K562 (cell line): Measurements from ENCODE around the gene SPATC1L. TPM values are rescaled to one million over a fixed set of nuclear protein-coding genes. Genes with fewer than 3 reads are reported as not detected.

Experiments
- ATAC-seq: fragments of 200-7000 bp; cut with Tn5 transposase; 3 replicates; pipeline ENCODE4 v1.9.1; 2020; ENCODE audit warnings: moderate library complexity
- BruUV-seq: library from RNA; stranded (reverse); fragments of 400-500 nt; replicated peaks from 2 replicates; lab custom pipeline; 2021; lab: Mats Ljungman, UMichigan
- CTCF ChIA-PET: fragments of 300-600 bp; formaldehyde crosslinking; extraction: SDS; loops from one replicate; lab custom pipeline; 2021; ENCODE audit warnings: low intra/inter-chr PET ratio; lab: Yijun Ruan, JAX
- POLR2A ChIA-PET: fragments of 300-600, 350-650 bp; sonication (Branson Sonifier 250); formaldehyde crosslinking; extraction: SDS; loops from one replicate; lab custom pipeline; 2021; ENCODE audit warnings: antibody characterized with exemption, inconsistent platforms; lab: Yijun Ruan, JAX
- DNase-seq, 4 experiments: peaks; one replicate each; pipeline versions ENCODE4 v3.0.0 to v3.0.0-alpha.2; 2011 to 2018; ENCODE audit warnings: low spot score in 3 of 4, mixed read lengths in 3 of 4; ENCODE audit errors: extremely low read depth in 1 of 4
- FAIRE-seq: peaks from 2 replicates; lab custom pipeline; 2011; peaks lifted over from hg19 to GRCh38; lab: Jason Lieb, UNC
- H2AFZ ChIP-seq: 2 replicates; pipeline ENCODE4 v1.6.0; 2011; ENCODE audit warnings: low read depth, low read length, control low read depth, inconsistent platforms
- H3K27ac ChIP-seq: fragments of 200-600 bp; 3 replicates; pipeline ENCODE4 v1.8.0; 2011; ENCODE audit warnings: low read depth, mild to moderate bottlenecking, control low read depth, inconsistent platforms, low read length, moderate library complexity, mixed read lengths; ENCODE audit errors: extremely low read depth
- H3K27me3 ChIP-seq, 2 experiments: fragments of 300-600 bp in 1 of 2; 2 replicates in 1 of 2; 3 replicates in 1 of 2; pipeline versions ENCODE4 v1.6.0 to v1.8.0; 2011; ENCODE audit warnings: inconsistent platforms in 2 of 2, low read length in 2 of 2, mild to moderate bottlenecking in 1 of 2, mixed read lengths in 1 of 2, moderate library complexity in 1 of 2; ENCODE audit not compliant: control insufficient read depth in 2 of 2, insufficient read depth in 2 of 2
- H3K36me3 ChIP-seq: fragments of 300-600 bp; 3 replicates; pipeline ENCODE4 v1.8.0; 2011; ENCODE audit warnings: mild to moderate bottlenecking, low read length, inconsistent platforms; ENCODE audit not compliant: control insufficient read depth, insufficient read depth
- H3K4me1 ChIP-seq, 2 experiments: fragments of 200-600 bp in 1 of 2; replicated peaks in 1 of 2; 2 replicates in 1 of 2; 3 replicates in 1 of 2; pipeline versions ENCODE4 v1.5.1 to v1.8.0; 2011; ENCODE audit warnings: inconsistent platforms in 2 of 2, low read length in 2 of 2, mild to moderate bottlenecking in 1 of 2, mixed read lengths in 1 of 2, moderate library complexity in 1 of 2; ENCODE audit not compliant: control insufficient read depth in 2 of 2, insufficient read depth in 2 of 2
- H3K4me2 ChIP-seq: 2 replicates; pipeline ENCODE4 v1.6.1; 2011; ENCODE audit warnings: low read length, control low read depth, inconsistent platforms, mixed read lengths; ENCODE audit not compliant: insufficient read depth
- H3K4me3 ChIP-seq: fragments of 200-600 bp; sonication (generic), shearing (Covaris generic); 2 replicates; pipeline ENCODE4 v1.5.1; 2016; ENCODE audit warnings: control low read depth, inconsistent platforms
- H3K79me2 ChIP-seq: fragments of 200-600 bp; 3 replicates; pipeline ENCODE4 v1.8.0; 2011; ENCODE audit warnings: low read length, inconsistent platforms; ENCODE audit not compliant: control insufficient read depth, insufficient read depth
- H3K9ac ChIP-seq, 2 experiments: 2 replicates each; pipeline versions ENCODE4 v1.6.0 to v1.6.1; 2011; ENCODE audit warnings: low read depth in 2 of 2, low read length in 2 of 2, control low read depth in 1 of 2, inconsistent platforms in 1 of 2, mild to moderate bottlenecking in 1 of 2, mixed read lengths in 1 of 2; ENCODE audit not compliant: insufficient read depth in 1 of 2
- H3K9me1 ChIP-seq: one replicate; pipeline ENCODE4 v1.6.0; 2011; ENCODE audit warnings: inconsistent platforms, mild to moderate bottlenecking, low read length, moderate library complexity; ENCODE audit not compliant: control insufficient read depth, insufficient read depth
- H3K9me3 ChIP-seq: replicated peaks from 2 replicates; pipeline ENCODE4 v1.5.1; 2011; ENCODE audit warnings: low read depth, low read length, inconsistent platforms; ENCODE audit not compliant: control insufficient read depth, insufficient read depth
- H4K20me1 ChIP-seq: replicated peaks from 2 replicates; pipeline ENCODE4 v1.6.1; 2011; ENCODE audit warnings: low read length, inconsistent platforms, mixed read lengths; ENCODE audit not compliant: control insufficient read depth, insufficient read depth
- EGR1 ChIP-seq: fragments of 450-650 bp; conservative IDR thresholded peaks from 2 replicates; pipeline ENCODE4 v1.6.1; 2017; ENCODE audit warnings: mild to moderate bottlenecking
- IRF2 ChIP-seq: sonication (generic); formaldehyde crosslinking; IDR thresholded peaks from 2 replicates; pipeline ENCODE4 v1.8.1; 2022; ENCODE audit warnings: mild to moderate bottlenecking, missing genetic modification reagents
- MYNN ChIP-seq, 2 experiments: sonication (generic); formaldehyde crosslinking in 1 of 2; IDR thresholded peaks; 2 replicates each; pipeline versions ENCODE4 v1.5.0 to v1.6.1; 2016 to 2020; ENCODE audit warnings: antibody characterized with exemption in 1 of 2, missing genetic modification reagents in 1 of 2
- PKNOX1 ChIP-seq: fragments of 450-650 bp; IDR thresholded peaks from 2 replicates; pipeline ENCODE4 v1.6.1; 2016
- PML ChIP-seq: IDR thresholded peaks from 2 replicates; pipeline ENCODE4 v1.6.1; 2012; ENCODE audit warnings: low read length, inconsistent platforms
- POLR2G ChIP-seq: fragments of 200-400 bp; formaldehyde crosslinking; IDR thresholded peaks from 2 replicates; pipeline ENCODE4 v1.6.1; 2017; ENCODE audit warnings: low read depth, mild to moderate bottlenecking, antibody characterized with exemption, low read length, moderate library complexity
- RBM14 ChIP-seq: fragments of 200-400 bp; formaldehyde crosslinking; IDR thresholded peaks from 2 replicates; pipeline ENCODE4 v1.6.1; 2018; ENCODE audit warnings: low read depth, mild to moderate bottlenecking, low read length, moderate library complexity, borderline replicate concordance; ENCODE audit not compliant: insufficient read depth
- RHOXF2B ChIP-seq: fragments of 250-450 bp; sonication (Bioruptor Pico); conservative IDR thresholded peaks from 2 replicates; pipeline ENCODE4 v1.5.1; 2021
- ZHX1 ChIP-seq: fragments of 150-350 bp; conservative IDR thresholded peaks from 2 replicates; pipeline ENCODE4 v1.6.1; 2014; ENCODE audit warnings: low read length
- ZNF134 ChIP-seq: fragments of 250-450 bp; sonication (Bioruptor Pico); conservative IDR thresholded peaks from 2 replicates; pipeline ENCODE4 v1.4.0; 2020
- ZNF79 ChIP-seq: fragments of 250-450 bp; sonication (Bioruptor Pico); IDR thresholded peaks from 2 replicates; pipeline ENCODE4 v1.4.0; 2020; ENCODE audit warnings: low read depth, mild to moderate bottlenecking, moderate library complexity
- whole genome bisulfite sequencing: fragments of 100-300 bp; shearing (Covaris generic); methylation state at CpG from one replicate; pipeline ENCODE4 v1.1.6; 2016; ENCODE audit warnings: low coverage, mixed read lengths; ENCODE audit not compliant: insufficient coverage; ENCODE audit errors: missing lambda C conversion rate; 5-methylcytosine and 5-hydroxymethylcytosine counted together
- in situ Hi-C: fragments of 300-500 bp; cut with MboI; formaldehyde crosslinking; loops from 4 replicates; pipeline ENCODE4 v1.15.0; 2018; ENCODE audit warnings: inconsistent platforms, mixed read lengths
- intact Hi-C: fragments of 100-400 bp; cut with micrococcal nuclease; formaldehyde crosslinking; loops from 2 replicates; pipeline ENCODE4 v1.14.2; 2022
- polyA plus RNA-seq, 8 experiments: library from polyadenylated mRNA; depleted of rRNA in 4 of 8; stranded (reverse) in 5 of 8; unstranded in 3 of 8; fragments of >200 nt; fragmentation: Nextera tagmentation in 2 of 8; fragmentation: Illumina TruSeq in 1 of 8; extraction: Ambion mirVana in 2 of 8; extraction: Trizol in 1 of 8; gene quantifications; 2 replicates each; pipeline versions ENCODE4 v1.2.1 to v1.2.3, GENCODE V29; 2011 to 2014; ENCODE audit warnings: inconsistent platforms in 1 of 8, missing spikeins in 1 of 8
- total RNA-seq, 7 experiments: library from RNA; depleted of rRNA in 6 of 7; stranded (reverse); fragments of >200 nt in 6 of 7; fragmentation: Illumina TruSeq in 2 of 7; extraction: Trizol in 2 of 7; gene quantifications; 2 replicates each; pipeline versions ENCODE4 v1.2.1 to v1.2.3, GENCODE V29; 2011 to 2021; ENCODE audit warnings: low replicate concordance in 1 of 7

SPATC1L gene
- total and polyA plus RNA-seq, 9 of the 15 experiments (the other 6 are each of a cell fraction or from before 2014, with no cell fraction given): 0.14 to 121 (median 34.0) TPM; not detected in 1

- Histone ChIP-seq H3K9ac (peak overlapping the region in 1 of 2 experiments; percentile 64; a peak in 1 of 4 replicates), H4K20me1 (no peaks in the 10 kb centered on the region), H3K27ac (no peak overlapping the region), H3K9me3 (no peaks in the 10 kb centered on the region), H3K9me1 (no peaks in the 10 kb centered on the region), H3K4me2 (no peak overlapping the region), H3K4me3 (no peak overlapping the region), H2AFZ (no peak overlapping the region), H3K27me3 (no peaks in the 10 kb centered on the region), H3K79me2 (no peaks in the 10 kb centered on the region), H3K4me1 (peaks cover 31 to 49% of the 10 kb centered on the region in 2 experiments), H3K36me3 (peaks cover 85% of the 10 kb centered on the region; the same call in 2 of the 3 replicates)
- CTCF ChIA-PET: no interaction called here
- POLR2A ChIA-PET: interaction anchor here (0.5 to 0.7 kb wide), 4 partner anchors 8 to 257 kb away, joined by 3 read pairs; no protein-coding TSS in a partner anchor
- 54% methylated on average over 4 of the region's 4 CpGs for WGBS
- intact Hi-C loops (no loop called here), in situ Hi-C loops (no loop called here)
- ATAC-seq (no peak), DNase-seq (peak in 3 of 4 experiments; percentile 41 to 48 (median 46)), FAIRE-seq (no peak)
- TF ChIP-seq EGR1: peak; percentile 66
- no peak for TF ChIP-seq RHOXF2B (CRISPR knock-in tag)
- no TSS peak for BruUV-seq
Measured at GRCh38 chr21:46191257-46191685, 7.0 kb upstream of the SPATC1L start.

GRCh38 chr21:46190491-46191131, 6.4 kb upstream of the SPATC1L start:
- H3K79me2 ChIP-seq: no peaks in the 10 kb centered on the region
- H3K27ac ChIP-seq: no peak overlapping the region
- no peak overlapping the region for H3K4me2 ChIP-seq
- in situ Hi-C loops: no loop called here
- no peaks in the 10 kb centered on the region for H3K9me1 ChIP-seq
- no peaks in the 10 kb centered on the region for H4K20me1 ChIP-seq
- intact Hi-C loops: no loop called here
- POLR2A ChIA-PET: interaction anchor here (0.5 to 0.7 kb wide), 3 partner anchors 8 to 257 kb away, joined by 3 read pairs; no protein-coding TSS in a partner anchor
- H3K9ac ChIP-seq: peak overlapping the region in 1 of 2 experiments; percentile 83; a peak in 2 of 4 replicates
- no peak overlapping the region for H2AFZ ChIP-seq
- no peaks in the 10 kb centered on the region for H3K27me3 ChIP-seq
- H3K36me3 ChIP-seq: peaks cover 78% of the 10 kb centered on the region; the same call in 2 of the 3 replicates
- H3K4me3 ChIP-seq: no peak overlapping the region
- peaks cover 38 to 53% of the 10 kb centered on the region in 2 experiments for H3K4me1 ChIP-seq
- no peak for FAIRE-seq
- BruUV-seq: TSS peak; percentile 45
- CTCF ChIA-PET: no interaction called here
- ATAC-seq: no peak
- no peaks in the 10 kb centered on the region for H3K9me3 ChIP-seq
- 89% methylated on average over 15 of the region's 15 CpGs for WGBS
- no peak for DNase-seq
- TF ChIP-seq ZNF134 (no peak), IRF2 (CRISPR knock-in tag) (no peak), PKNOX1 (no peak), POLR2G (peak; percentile 54), RBM14 (no peak), PML (no peak), ZHX1 (no peak), MYNN (IDR thresholded peaks at IDR 0.05) (0 out of 2 replicates have a peak, but pooled peaks have one; percentile 8), MYNN (CRISPR knock-in tag; IDR thresholded peaks at IDR 0.05) (no peak), ZNF79 (CRISPR knock-in tag) (no peak)
